Peyer's patch (tissue), 4 donors: ENCODE measurements around the gene CDX1.

ENCODE experiments used
- POLR2A ChIP-seq, 2 donors: fragments of 450-650 bp; IDR thresholded peaks; one replicate each; pipeline ENCODE4 v1.5.1; 2017; ENCODE audit warnings: antibody characterized with exemption in 2 of 2, mild to moderate bottlenecking in 2 of 2, moderate library complexity in 2 of 2
- TF ChIP-seq, protein P1 (sequence below), 6 experiments: fragments of 450-650 bp in 4 of 6; fragments of 200-600 bp in 2 of 6; sonication (generic) in 1 of 6; IDR thresholded peaks; one replicate each; pipeline ENCODE4 v1.5.1; 2017 to 2019; ENCODE audit warnings: antibody characterized with exemption in 6 of 6, mild to moderate bottlenecking in 3 of 6, moderate library complexity in 1 of 6

DNA sequence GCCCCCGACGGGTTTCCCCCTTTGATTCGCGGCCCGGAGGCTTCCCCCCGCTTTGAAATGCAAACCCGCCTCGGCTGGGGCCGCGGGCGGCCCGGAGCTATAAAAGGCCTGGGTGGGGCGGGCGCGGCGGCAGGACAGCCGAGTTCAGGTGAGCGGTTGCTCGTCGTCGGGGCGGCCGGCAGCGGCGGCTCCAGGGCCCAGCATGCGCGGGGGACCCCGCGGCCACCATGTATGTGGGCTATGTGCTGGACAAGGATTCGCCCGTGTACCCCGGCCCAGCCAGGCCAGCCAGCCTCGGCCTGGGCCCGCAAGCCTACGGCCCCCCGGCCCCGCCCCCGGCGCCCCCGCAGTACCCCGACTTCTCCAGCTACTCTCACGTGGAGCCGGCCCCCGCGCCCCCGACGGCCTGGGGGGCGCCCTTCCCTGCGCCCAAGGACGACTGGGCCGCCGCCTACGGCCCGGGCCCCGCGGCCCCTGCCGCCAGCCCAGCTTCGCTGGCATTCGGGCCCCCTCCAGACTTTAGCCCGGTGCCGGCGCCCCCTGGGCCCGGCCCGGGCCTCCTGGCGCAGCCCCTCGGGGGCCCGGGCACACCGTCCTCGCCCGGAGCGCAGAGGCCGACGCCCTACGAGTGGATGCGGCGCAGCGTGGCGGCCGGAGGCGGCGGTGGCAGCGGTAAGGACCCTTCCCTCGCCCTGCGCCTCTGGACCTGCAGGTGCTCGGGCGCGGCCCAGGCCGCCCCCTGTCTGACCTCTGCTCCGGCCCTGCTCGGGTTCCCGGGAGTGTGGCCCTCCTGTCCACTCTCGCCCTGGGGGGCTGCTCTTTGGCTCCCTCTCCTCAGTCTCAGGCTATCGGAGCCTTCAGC, at the start of gene CDX1:
- TF ChIP-seq, protein P1, sequence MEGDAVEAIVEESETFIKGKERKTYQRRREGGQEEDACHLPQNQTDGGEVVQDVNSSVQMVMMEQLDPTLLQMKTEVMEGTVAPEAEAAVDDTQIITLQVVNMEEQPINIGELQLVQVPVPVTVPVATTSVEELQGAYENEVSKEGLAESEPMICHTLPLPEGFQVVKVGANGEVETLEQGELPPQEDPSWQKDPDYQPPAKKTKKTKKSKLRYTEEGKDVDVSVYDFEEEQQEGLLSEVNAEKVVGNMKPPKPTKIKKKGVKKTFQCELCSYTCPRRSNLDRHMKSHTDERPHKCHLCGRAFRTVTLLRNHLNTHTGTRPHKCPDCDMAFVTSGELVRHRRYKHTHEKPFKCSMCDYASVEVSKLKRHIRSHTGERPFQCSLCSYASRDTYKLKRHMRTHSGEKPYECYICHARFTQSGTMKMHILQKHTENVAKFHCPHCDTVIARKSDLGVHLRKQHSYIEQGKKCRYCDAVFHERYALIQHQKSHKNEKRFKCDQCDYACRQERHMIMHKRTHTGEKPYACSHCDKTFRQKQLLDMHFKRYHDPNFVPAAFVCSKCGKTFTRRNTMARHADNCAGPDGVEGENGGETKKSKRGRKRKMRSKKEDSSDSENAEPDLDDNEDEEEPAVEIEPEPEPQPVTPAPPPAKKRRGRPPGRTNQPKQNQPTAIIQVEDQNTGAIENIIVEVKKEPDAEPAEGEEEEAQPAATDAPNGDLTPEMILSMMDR (IDR thresholded peaks at IDR 0.05): peak in 1 of 6 experiments; percentile 4
- peak; percentile 82 to 88 for TF ChIP-seq POLR2A (IDR thresholded peaks at IDR 0.05)
